ENCODE data around the gene ACTG1. TPM values are rescaled to one million over a fixed set of nuclear protein-coding genes. Genes with fewer than 3 reads are reported as not detected.

Gene ACTG1
- total RNA-seq, 1 experiment from 2014 or later: 3,247 TPM

DNA sequence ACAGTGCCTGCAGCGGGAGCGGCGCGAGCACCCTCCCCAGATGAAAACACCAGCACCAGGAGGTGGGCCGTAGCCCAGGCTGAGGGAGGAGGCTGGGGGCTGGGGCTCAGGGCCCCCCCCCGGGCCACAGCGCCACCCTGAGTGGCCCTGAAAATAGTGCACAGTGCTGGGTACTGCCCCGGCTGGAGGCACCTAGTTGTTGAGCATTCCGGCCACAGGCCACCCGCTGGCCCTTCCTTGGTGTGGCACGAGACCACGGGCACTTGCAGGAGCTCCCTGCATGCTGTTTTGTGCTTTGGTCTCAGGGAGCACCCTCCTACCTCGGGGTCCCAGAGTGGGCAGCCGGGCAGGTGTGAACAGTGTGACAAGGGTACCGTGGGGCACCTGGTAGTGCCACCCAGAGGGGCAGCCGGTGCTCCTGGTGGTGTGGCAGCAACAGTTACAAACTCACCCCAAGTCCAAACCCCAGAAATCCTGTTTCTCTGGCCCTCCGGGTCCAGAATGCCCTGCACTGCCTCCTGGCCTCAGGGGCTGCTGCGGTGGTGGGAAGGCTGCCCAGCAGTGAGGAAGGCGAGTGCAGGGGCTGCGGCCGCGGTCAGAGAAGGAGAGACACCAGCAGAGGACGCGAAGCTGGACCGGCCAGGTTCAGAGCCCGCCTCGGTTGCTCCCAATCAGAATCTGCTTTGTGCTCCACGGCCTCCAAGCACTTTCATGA lies 27.5 kb upstream of the ACTG1 start:
- intact Hi-C loops (cut with micrococcal nuclease; ENCODE audit: unreplicated experiment): no loop called here
- H3K4me1 ChIP-seq (ENCODE audit: insufficient read depth, low read length, poor library complexity, severe bottlenecking): no peaks in the 10 kb centered on the region
- peaks cover 11% of the 10 kb centered on the region for H3K36me3 ChIP-seq (ENCODE audit: insufficient read depth, low read length, poor library complexity, severe bottlenecking)
- no peak overlapping the region for H3K4me3 ChIP-seq (ENCODE audit: low read depth, low read length, poor library complexity, severe bottlenecking)
- DNase-seq (ENCODE audit: low spot score): no peak
- ChIA-PET POLR2A (ENCODE audit: low non-redundant PET) (no interaction called here), CTCF (no interaction called here)
- H3K9me3 ChIP-seq (ENCODE audit: low read depth, low read length, poor library complexity, severe bottlenecking): no peaks in the 10 kb centered on the region
- BruUV-seq (replicated peaks): TSS peak; percentile 25
- TF ChIP-seq, protein P1, sequence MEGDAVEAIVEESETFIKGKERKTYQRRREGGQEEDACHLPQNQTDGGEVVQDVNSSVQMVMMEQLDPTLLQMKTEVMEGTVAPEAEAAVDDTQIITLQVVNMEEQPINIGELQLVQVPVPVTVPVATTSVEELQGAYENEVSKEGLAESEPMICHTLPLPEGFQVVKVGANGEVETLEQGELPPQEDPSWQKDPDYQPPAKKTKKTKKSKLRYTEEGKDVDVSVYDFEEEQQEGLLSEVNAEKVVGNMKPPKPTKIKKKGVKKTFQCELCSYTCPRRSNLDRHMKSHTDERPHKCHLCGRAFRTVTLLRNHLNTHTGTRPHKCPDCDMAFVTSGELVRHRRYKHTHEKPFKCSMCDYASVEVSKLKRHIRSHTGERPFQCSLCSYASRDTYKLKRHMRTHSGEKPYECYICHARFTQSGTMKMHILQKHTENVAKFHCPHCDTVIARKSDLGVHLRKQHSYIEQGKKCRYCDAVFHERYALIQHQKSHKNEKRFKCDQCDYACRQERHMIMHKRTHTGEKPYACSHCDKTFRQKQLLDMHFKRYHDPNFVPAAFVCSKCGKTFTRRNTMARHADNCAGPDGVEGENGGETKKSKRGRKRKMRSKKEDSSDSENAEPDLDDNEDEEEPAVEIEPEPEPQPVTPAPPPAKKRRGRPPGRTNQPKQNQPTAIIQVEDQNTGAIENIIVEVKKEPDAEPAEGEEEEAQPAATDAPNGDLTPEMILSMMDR (conservative IDR thresholded peaks at IDR 0.05; ENCODE audit: low read depth, low read length): no peak
- TF ChIP-seq EZH2 (IDR thresholded peaks at IDR 0.05; ENCODE audit: borderline replicate concordance, low read depth, low read length, poor library complexity, severe bottlenecking): no peak
- peaks cover 11% of the 10 kb centered on the region for H3K27me3 ChIP-seq (replicated peaks; ENCODE audit: insufficient read depth, low read depth, low read length, poor library complexity)
- no peak overlapping the region for H3K27ac ChIP-seq (ENCODE audit: low read depth, low read length, poor library complexity, severe bottlenecking)

DNA sequence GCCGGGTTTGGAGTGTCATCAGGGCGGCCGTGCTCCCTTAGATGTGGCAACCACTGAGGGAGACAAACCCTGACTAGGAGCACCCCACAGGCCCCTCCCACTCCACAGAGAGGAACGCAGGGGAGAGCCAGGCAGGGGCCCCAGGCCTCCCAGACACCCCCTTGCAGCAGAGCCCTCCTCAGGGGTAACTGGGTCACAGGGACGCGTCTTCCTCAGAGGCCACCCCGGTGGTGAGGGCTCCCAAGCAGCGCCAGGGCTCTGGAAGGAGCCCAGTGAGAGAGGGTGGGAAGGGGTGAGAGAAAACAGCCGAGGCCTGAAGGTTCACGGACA lies 26.9 kb upstream of the ACTG1 start:
- peaks cover 9% of the 10 kb centered on the region for H3K36me3 ChIP-seq (ENCODE audit: insufficient read depth, low read length, poor library complexity, severe bottlenecking)
- H3K9me3 ChIP-seq (ENCODE audit: low read depth, low read length, poor library complexity, severe bottlenecking): no peaks in the 10 kb centered on the region
- ChIA-PET CTCF (no interaction called here), POLR2A (ENCODE audit: low non-redundant PET) (no interaction called here)
- intact Hi-C loops (cut with micrococcal nuclease; ENCODE audit: unreplicated experiment): no loop called here
- BruUV-seq (replicated peaks): no TSS peak
- TF ChIP-seq, protein P1 (conservative IDR thresholded peaks at IDR 0.05; ENCODE audit: low read depth, low read length): no peak
- TF ChIP-seq EZH2 (IDR thresholded peaks at IDR 0.05; ENCODE audit: borderline replicate concordance, low read depth, low read length, poor library complexity, severe bottlenecking): no peak
- DNase-seq (ENCODE audit: low spot score): no peak
- H3K4me1 ChIP-seq (ENCODE audit: insufficient read depth, low read length, poor library complexity, severe bottlenecking): no peaks in the 10 kb centered on the region
- no peak overlapping the region for H3K27ac ChIP-seq (ENCODE audit: low read depth, low read length, poor library complexity, severe bottlenecking)
- no peak overlapping the region for H3K4me3 ChIP-seq (ENCODE audit: low read depth, low read length, poor library complexity, severe bottlenecking)
- peaks cover 11% of the 10 kb centered on the region for H3K27me3 ChIP-seq (replicated peaks; ENCODE audit: insufficient read depth, low read depth, low read length, poor library complexity)

- no TSS peak for BruUV-seq (replicated peaks)
- Histone ChIP-seq H3K27me3 (replicated peaks; ENCODE audit: insufficient read depth, low read depth, low read length, poor library complexity) (peaks cover 11% of the 10 kb centered on the region), H3K27ac (ENCODE audit: low read depth, low read length, poor library complexity, severe bottlenecking) (no peak overlapping the region), H3K36me3 (ENCODE audit: insufficient read depth, low read length, poor library complexity, severe bottlenecking) (peaks cover 4% of the 10 kb centered on the region), H3K4me3 (ENCODE audit: low read depth, low read length, poor library complexity, severe bottlenecking) (no peak overlapping the region), H3K9me3 (ENCODE audit: low read depth, low read length, poor library complexity, severe bottlenecking) (no peaks in the 10 kb centered on the region), H3K4me1 (ENCODE audit: insufficient read depth, low read length, poor library complexity, severe bottlenecking) (no peaks in the 10 kb centered on the region)
- intact Hi-C loops (cut with micrococcal nuclease; ENCODE audit: unreplicated experiment): no loop called here
- TF ChIP-seq EZH2 (IDR thresholded peaks at IDR 0.05; ENCODE audit: borderline replicate concordance, low read depth, low read length, poor library complexity, severe bottlenecking): no peak
- TF ChIP-seq, protein P1 (conservative IDR thresholded peaks at IDR 0.05; ENCODE audit: low read depth, low read length): no peak
- DNase-seq (ENCODE audit: low spot score): no peak
- ChIA-PET CTCF (interaction anchor here (0.6 kb wide), 1 partner anchor 34 kb away, joined by 3 read pairs; no protein-coding TSS in a partner anchor), POLR2A (ENCODE audit: low non-redundant PET) (no interaction called here)
These were observed 26.3 kb upstream of the ACTG1 start for GRCh38 chr17:81538651-81539570.
